SK-N-SH treated with all-trans-retinoic acid at 6 μM for 48 hours (cell line): ENCODE measurements around the gene PPT2.

Source experiments
- BACH2 ChIP-seq: fragments of 250-450 bp; sonication (Bioruptor Pico); IDR thresholded peaks from 2 replicates; pipeline ENCODE4 v1.9.0; 2021; ENCODE audit warnings: mild to moderate bottlenecking, borderline replicate concordance
- ISL1 ChIP-seq: fragments of 250-450 bp; sonication (Bioruptor Pico); IDR thresholded peaks from 2 replicates; pipeline ENCODE4 v2.1.2; 2022; ENCODE audit warnings: mild to moderate bottlenecking, moderate library complexity
- ZFP3 ChIP-seq: fragments of 250-450 bp; sonication (Bioruptor Pico); IDR thresholded peaks from 2 replicates; pipeline ENCODE4 v1.5.0; 2020; ENCODE audit warnings: mild to moderate bottlenecking, moderate library complexity
- ZFP30 ChIP-seq: fragments of 450-650 bp; formaldehyde crosslinking; IDR thresholded peaks from 2 replicates; pipeline ENCODE4 v1.5.0; 2022; ENCODE audit warnings: mild to moderate bottlenecking, moderate library complexity
- TF ChIP-seq, protein P1 (sequence below): fragments of 250-450 bp; sonication (Bioruptor Pico); IDR thresholded peaks from 2 replicates; pipeline ENCODE4 v1.8.0; 2020; ENCODE audit warnings: mild to moderate bottlenecking, moderate library complexity, borderline replicate concordance

DNA sequence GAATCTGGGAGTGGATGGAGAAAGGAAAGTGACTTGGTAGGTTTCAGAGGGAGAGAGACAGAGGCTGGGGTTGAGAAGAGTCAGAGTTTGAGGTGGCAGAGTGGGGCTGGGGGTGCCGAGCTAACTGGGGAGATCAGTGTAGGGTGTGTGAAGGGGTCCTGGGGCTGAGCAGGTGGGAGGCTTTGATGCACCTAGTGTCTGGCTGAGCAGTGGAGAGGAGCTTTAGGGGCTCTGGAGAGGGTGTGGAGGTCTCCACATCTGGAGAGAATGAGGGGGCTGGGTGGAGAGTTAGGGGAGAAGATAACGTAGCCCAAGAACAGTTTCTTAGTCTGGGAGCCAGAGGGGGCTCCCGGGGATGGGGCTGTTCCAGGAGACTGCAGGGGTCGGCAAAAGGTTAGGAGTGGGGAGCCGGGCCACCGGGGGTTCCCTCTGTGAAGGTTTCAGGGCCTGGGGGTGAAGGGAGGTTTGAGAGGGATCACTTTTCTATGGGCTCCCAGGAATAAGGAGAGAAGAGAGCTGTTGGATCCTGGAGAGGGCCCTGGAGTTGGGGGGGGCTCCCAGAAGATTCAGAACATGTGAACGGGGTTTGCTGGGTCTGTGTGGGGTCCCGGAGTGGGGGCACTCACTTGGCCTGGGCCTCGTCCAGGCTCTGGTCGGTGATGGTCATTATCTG lies 35.3 kb downstream of the PPT2 start:
- TF ChIP-seq BACH2 (CRISPR knock-in tag) (no peak), ZFP3 (CRISPR knock-in tag) (no peak), ISL1 (CRISPR knock-in tag) (no peak), ZFP30 (CRISPR knock-in tag) (no peak)
- TF ChIP-seq, protein P1, sequence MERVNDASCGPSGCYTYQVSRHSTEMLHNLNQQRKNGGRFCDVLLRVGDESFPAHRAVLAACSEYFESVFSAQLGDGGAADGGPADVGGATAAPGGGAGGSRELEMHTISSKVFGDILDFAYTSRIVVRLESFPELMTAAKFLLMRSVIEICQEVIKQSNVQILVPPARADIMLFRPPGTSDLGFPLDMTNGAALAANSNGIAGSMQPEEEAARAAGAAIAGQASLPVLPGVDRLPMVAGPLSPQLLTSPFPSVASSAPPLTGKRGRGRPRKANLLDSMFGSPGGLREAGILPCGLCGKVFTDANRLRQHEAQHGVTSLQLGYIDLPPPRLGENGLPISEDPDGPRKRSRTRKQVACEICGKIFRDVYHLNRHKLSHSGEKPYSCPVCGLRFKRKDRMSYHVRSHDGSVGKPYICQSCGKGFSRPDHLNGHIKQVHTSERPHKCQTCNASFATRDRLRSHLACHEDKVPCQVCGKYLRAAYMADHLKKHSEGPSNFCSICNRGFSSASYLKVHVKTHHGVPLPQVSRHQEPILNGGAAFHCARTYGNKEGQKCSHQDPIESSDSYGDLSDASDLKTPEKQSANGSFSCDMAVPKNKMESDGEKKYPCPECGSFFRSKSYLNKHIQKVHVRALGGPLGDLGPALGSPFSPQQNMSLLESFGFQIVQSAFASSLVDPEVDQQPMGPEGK (CRISPR knock-in tag): no peak; the same call in 1 of the 2 replicates
